Neural progenitor cell (in vitro differentiated cells): ENCODE results near the gene KRTAP21-1. TPM values are rescaled to one million over a fixed set of nuclear protein-coding genes. Genes with fewer than 3 reads are reported as not detected.

ENCODE experiments used
- DNase-seq: peaks from one replicate; pipeline ENCODE4 v3.0.0-alpha.2; 2016; ENCODE audit warnings: low spot score
- H2AFZ ChIP-seq: fragments of 200-600 bp; sonication (generic); replicated peaks from 2 replicates; pipeline ENCODE4 v1.6.1; 2016; ENCODE audit warnings: antibody characterized with exemption
- H3F3A ChIP-seq: fragments of 200-600 bp; sonication (generic); 2 replicates; pipeline ENCODE4 v1.6.1; 2016; ENCODE audit warnings: antibody characterized with exemption, low read depth
- H3K27ac ChIP-seq: fragments of 200-600 bp; sonication (generic); 2 replicates; pipeline ENCODE4 v1.5.1; 2016; ENCODE audit warnings: mild to moderate bottlenecking
- H3K27me3 ChIP-seq: fragments of 200-600 bp; sonication (generic); 2 replicates; pipeline ENCODE4 v1.6.1; 2016; ENCODE audit warnings: mild to moderate bottlenecking, moderate library complexity
- H3K36me3 ChIP-seq: fragments of 200-600 bp; sonication (generic); 2 replicates; pipeline ENCODE4 v1.5.1; 2016
- H3K4me1 ChIP-seq: fragments of 200-600 bp; sonication (generic); 2 replicates; pipeline ENCODE4 v1.6.1; 2016; ENCODE audit warnings: mixed run types
- H3K4me2 ChIP-seq: fragments of 200-600 bp; sonication (generic); 2 replicates; pipeline ENCODE4 v1.6.1; 2016
- H3K4me3 ChIP-seq: fragments of 200-600 bp; sonication (generic); 2 replicates; pipeline ENCODE4 v1.5.1; 2016
- H3K79me2 ChIP-seq: fragments of 200-600 bp; sonication (generic); 2 replicates; pipeline ENCODE4 v1.6.1; 2016; ENCODE audit warnings: low read depth
- H3K9ac ChIP-seq: fragments of 200-600 bp; sonication (generic); 2 replicates; pipeline ENCODE4 v1.6.1; 2016
- H3K9me3 ChIP-seq: fragments of 200-600 bp; sonication (generic); 2 replicates; pipeline ENCODE4 v1.5.1; 2016; ENCODE audit warnings: low read depth
- H4K20me1 ChIP-seq: fragments of 200-600 bp; sonication (generic); 2 replicates; pipeline ENCODE4 v1.6.1; 2016; ENCODE audit warnings: low read depth
- H3K27ac Mint-ChIP-seq: 3 replicates; pipeline ENCODE4 v1.8.0; 2021; ENCODE audit warnings: mixed read lengths
- H3K27me3 Mint-ChIP-seq: 2 replicates; pipeline ENCODE4 v1.8.0; 2022; ENCODE audit warnings: low read depth, mild to moderate bottlenecking, inconsistent platforms, moderate library complexity, mixed read lengths; ENCODE audit not compliant: insufficient read depth
- H3K36me3 Mint-ChIP-seq: 3 replicates; pipeline ENCODE4 v1.8.0; 2021; ENCODE audit warnings: mixed read lengths
- H3K4me1 Mint-ChIP-seq: 3 replicates; pipeline ENCODE4 v1.8.0; 2021; ENCODE audit warnings: mixed read lengths
- H3K4me3 Mint-ChIP-seq: 3 replicates; pipeline ENCODE4 v1.8.0; 2021; ENCODE audit warnings: mild to moderate bottlenecking, moderate library complexity, mixed read lengths
- H3K9me3 Mint-ChIP-seq: 3 replicates; pipeline ENCODE4 v1.8.0; 2020; ENCODE audit warnings: mixed read lengths
- EZH2 ChIP-seq: fragments of 200-600 bp; sonication (generic); IDR thresholded peaks from 2 replicates; pipeline ENCODE4 v1.6.1; 2017; ENCODE audit warnings: antibody characterized with exemption, mild to moderate bottlenecking, moderate library complexity
- EZH2phosphoT487 ChIP-seq: fragments of 200-600 bp; sonication (generic); IDR thresholded peaks from 2 replicates; pipeline ENCODE4 v1.6.1; 2017; ENCODE audit warnings: antibody characterized with exemption
- total RNA-seq: library from RNA; depleted of rRNA; stranded (reverse); fragments of >200 nt; gene quantifications from 2 replicates; pipeline ENCODE4 v1.2.3, GENCODE V29; 2015; ENCODE audit warnings: low replicate concordance
- TF ChIP-seq, protein P1 (sequence below): fragments of 200-600 bp; sonication (generic); IDR thresholded peaks from 2 replicates; pipeline ENCODE4 v1.5.1; 2017; ENCODE audit warnings: antibody characterized with exemption, mild to moderate bottlenecking

The KRTAP21-1 gene
- total RNA-seq, 1 donor from 2014 or later: not detected

DNA sequence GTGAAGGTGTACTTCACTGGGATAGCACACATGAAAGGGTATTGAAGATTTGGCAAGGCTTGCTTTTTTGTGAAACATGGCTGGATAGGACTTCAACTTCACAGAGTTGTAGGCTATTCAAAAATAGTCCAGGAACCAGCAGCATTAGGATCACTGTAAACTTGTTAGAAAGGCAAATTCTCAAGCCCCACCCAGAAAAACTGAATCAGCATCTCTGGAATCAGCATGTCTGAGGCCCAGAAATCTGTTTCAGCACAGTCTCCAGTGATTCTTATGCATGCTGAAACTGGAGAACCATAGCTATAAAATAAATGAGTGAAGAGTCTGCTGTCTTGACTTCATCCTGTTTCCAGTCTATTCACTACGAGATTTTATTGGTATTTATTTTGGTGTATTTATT lies 28.5 kb downstream of the KRTAP21-1 start:
- DNase-seq: no peak
- Histone ChIP-seq H3K4me3 (no peak overlapping the region), H3K27ac (no peak overlapping the region), H3K9me3 (no peaks in the 10 kb centered on the region), H3K4me2 (no peak overlapping the region), H3K36me3 (no peaks in the 10 kb centered on the region), H3K4me1 (no peaks in the 10 kb centered on the region), H3K79me2 (no peaks in the 10 kb centered on the region), H3F3A (no peaks in the 10 kb centered on the region), H2AFZ (no peak overlapping the region), H3K27me3 (no peaks in the 10 kb centered on the region), H4K20me1 (no peaks in the 10 kb centered on the region), H3K9ac (no peak overlapping the region)
- peaks cover 2% of the 10 kb centered on the region for H3K9me3 Mint-ChIP-seq
- no peak overlapping the region for H3K4me3 Mint-ChIP-seq
- H3K36me3 Mint-ChIP-seq: no peaks in the 10 kb centered on the region
- H3K27ac Mint-ChIP-seq: no peak overlapping the region
- H3K27me3 Mint-ChIP-seq: no peaks in the 10 kb centered on the region
- TF ChIP-seq EZH2 (no peak), EZH2phosphoT487 (no peak)
- TF ChIP-seq, protein P1, sequence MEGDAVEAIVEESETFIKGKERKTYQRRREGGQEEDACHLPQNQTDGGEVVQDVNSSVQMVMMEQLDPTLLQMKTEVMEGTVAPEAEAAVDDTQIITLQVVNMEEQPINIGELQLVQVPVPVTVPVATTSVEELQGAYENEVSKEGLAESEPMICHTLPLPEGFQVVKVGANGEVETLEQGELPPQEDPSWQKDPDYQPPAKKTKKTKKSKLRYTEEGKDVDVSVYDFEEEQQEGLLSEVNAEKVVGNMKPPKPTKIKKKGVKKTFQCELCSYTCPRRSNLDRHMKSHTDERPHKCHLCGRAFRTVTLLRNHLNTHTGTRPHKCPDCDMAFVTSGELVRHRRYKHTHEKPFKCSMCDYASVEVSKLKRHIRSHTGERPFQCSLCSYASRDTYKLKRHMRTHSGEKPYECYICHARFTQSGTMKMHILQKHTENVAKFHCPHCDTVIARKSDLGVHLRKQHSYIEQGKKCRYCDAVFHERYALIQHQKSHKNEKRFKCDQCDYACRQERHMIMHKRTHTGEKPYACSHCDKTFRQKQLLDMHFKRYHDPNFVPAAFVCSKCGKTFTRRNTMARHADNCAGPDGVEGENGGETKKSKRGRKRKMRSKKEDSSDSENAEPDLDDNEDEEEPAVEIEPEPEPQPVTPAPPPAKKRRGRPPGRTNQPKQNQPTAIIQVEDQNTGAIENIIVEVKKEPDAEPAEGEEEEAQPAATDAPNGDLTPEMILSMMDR: no peak
- H3K4me1 Mint-ChIP-seq: no peaks in the 10 kb centered on the region

DNA sequence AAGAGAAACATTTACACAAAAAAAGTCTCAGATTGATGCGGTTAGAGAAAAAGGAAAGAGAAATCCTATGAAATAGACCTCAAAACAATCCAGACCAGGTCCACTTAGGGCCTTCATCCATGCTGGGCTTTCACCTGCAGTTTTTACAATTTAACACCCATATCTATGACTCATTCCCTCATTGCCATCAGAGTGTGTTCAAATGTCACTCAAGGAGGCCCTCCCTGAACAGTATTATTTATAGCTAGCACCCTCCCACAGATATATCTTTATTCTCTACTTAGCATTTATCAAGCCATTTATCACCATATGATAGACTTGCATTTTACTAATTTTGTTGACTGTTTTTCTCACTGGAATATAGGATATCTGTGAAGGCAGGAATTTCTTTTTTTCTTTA lies 35.8 kb downstream of the KRTAP21-1 start:
- no peaks in the 10 kb centered on the region for H3K36me3 Mint-ChIP-seq
- no peaks in the 10 kb centered on the region for H3K79me2 ChIP-seq
- H3K27me3 Mint-ChIP-seq: peaks cover 2% of the 10 kb centered on the region
- H3K27ac Mint-ChIP-seq: no peak overlapping the region
- no peaks in the 10 kb centered on the region for H3K9me3 Mint-ChIP-seq
- no peak overlapping the region for H3K4me3 Mint-ChIP-seq
- no peaks in the 10 kb centered on the region for H3K9me3 ChIP-seq
- no peaks in the 10 kb centered on the region for H4K20me1 ChIP-seq
- no peaks in the 10 kb centered on the region for H3F3A ChIP-seq
- no peaks in the 10 kb centered on the region for H3K27me3 ChIP-seq
- H2AFZ ChIP-seq: no peak overlapping the region
- H3K4me2 ChIP-seq: no peak overlapping the region
- TF ChIP-seq EZH2phosphoT487: no peak
- no peak for TF ChIP-seq EZH2
- TF ChIP-seq, protein P1: no peak
- H3K4me1 ChIP-seq: no peaks in the 10 kb centered on the region
- no peak for DNase-seq
- no peaks in the 10 kb centered on the region for H3K4me1 Mint-ChIP-seq
- H3K36me3 ChIP-seq: no peaks in the 10 kb centered on the region
- no peak overlapping the region for H3K9ac ChIP-seq
- no peak overlapping the region for H3K4me3 ChIP-seq
- H3K27ac ChIP-seq: no peak overlapping the region

DNA sequence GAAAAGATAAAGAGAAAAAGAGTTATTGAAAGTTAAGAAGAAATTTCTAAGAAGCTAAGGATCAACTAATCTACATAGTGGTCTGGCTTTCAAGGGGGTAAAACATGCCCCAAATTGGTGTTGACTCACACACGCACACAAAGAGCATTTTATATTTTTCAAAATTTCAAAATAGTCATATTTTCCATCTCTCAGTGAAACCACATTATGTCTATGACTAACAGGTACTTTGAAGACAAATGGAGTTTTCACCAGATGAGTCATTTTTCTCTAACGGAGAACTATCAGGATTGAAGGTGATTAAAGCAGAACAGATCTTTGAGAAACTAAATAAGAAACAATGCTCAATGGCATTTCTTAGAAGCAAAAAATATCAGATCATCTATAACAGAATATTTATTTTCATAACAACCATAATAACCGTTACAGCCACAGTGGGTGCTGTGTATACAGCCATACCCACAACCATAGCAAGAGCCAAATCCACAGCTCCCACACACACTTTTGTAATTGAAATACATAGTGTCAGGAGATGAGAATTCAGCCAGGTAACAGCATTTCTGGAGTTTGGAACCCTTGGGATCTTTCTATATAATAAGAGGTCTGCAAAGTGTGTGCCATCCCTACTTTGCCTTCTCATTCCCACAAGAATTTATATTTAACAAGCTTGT lies 36.9 kb downstream of the KRTAP21-1 start, which contains the start of gene KRTAP21-3:
Gene KRTAP21-3, minus strand, starts transcription at position 539 of the 671 bp plus-strand sequence. Its CDS starts 18 bp downstream, at position 521.
- Histone ChIP-seq H3K9me3 (no peaks in the 10 kb centered on the region), H3K79me2 (no peaks in the 10 kb centered on the region), H4K20me1 (no peaks in the 10 kb centered on the region), H3K9ac (no peak within 1 kb of the TSS), H3K4me3 (no peak within 1 kb of the TSS), H3F3A (no peaks in the 10 kb centered on the region), H3K36me3 (no peaks in the 10 kb centered on the region), H3K27ac (no peak within 1 kb of the TSS), H3K4me1 (no peaks in the 10 kb centered on the region), H3K4me2 (no peak within 1 kb of the TSS), H3K27me3 (no peaks in the 10 kb centered on the region), H2AFZ (no peak within 1 kb of the TSS)
- Mint-ChIP-seq H3K27ac (no peak within 1 kb of the TSS), H3K4me3 (no peak within 1 kb of the TSS), H3K9me3 (no peaks in the 10 kb centered on the region), H3K4me1 (no peaks in the 10 kb centered on the region), H3K27me3 (peaks cover 2% of the 10 kb centered on the region), H3K36me3 (no peaks in the 10 kb centered on the region)
- no peak for TF ChIP-seq EZH2phosphoT487
- no peak for DNase-seq

DNA sequence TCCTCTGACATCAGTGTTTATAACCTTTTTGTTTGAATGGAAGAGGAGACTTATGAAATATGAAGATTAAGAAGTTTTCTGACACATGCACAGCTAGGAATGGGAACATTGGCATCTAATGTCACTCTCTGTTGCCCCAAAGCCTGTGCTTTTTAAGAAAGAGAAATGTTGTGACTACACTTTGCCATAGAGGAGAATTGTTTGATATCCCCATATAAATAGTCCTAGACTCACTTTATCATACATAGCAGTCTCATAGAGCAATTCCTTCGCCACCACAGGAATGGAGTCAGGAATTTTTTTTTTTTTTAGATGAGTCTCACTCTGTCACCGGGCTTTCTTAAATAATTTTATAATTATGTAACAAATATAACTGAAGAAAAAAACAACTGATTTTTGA lies 38.1 kb downstream of the KRTAP21-1 start:
- Histone ChIP-seq H3F3A (no peaks in the 10 kb centered on the region), H3K4me2 (no peak overlapping the region), H3K4me3 (no peak overlapping the region), H4K20me1 (no peaks in the 10 kb centered on the region), H3K27me3 (no peaks in the 10 kb centered on the region), H2AFZ (no peak overlapping the region), H3K27ac (no peak overlapping the region), H3K79me2 (no peaks in the 10 kb centered on the region), H3K9ac (no peak overlapping the region), H3K9me3 (peaks cover 5% of the 10 kb centered on the region), H3K4me1 (no peaks in the 10 kb centered on the region), H3K36me3 (no peaks in the 10 kb centered on the region)
- DNase-seq: no peak
- no peak overlapping the region for H3K4me3 Mint-ChIP-seq
- no peaks in the 10 kb centered on the region for H3K9me3 Mint-ChIP-seq
- TF ChIP-seq EZH2 (no peak), EZH2phosphoT487 (no peak)
- TF ChIP-seq, protein P1: no peak
- H3K4me1 Mint-ChIP-seq: no peaks in the 10 kb centered on the region
- H3K27ac Mint-ChIP-seq: no peak overlapping the region
- peaks cover 2% of the 10 kb centered on the region for H3K27me3 Mint-ChIP-seq
- no peaks in the 10 kb centered on the region for H3K36me3 Mint-ChIP-seq
